GM10248 (cell line): Measurements from ENCODE around the gene FDXR.

Experiments
- CTCF ChIA-PET: fragments of 300-600 bp; sonication (Branson Sonifier 250); formaldehyde crosslinking; extraction: SDS; loops from one replicate; lab custom pipeline; 2021; ENCODE audit warnings: antibody characterized with exemption; lab: Yijun Ruan, JAX
- POLR2A ChIA-PET: fragments of 350-650 bp; sonication (Branson Sonifier 250); formaldehyde crosslinking; extraction: SDS; loops from one replicate; lab custom pipeline; 2020; ENCODE audit warnings: antibody characterized with exemption; lab: Yijun Ruan, JAX
- DNase-seq: peaks from one replicate; pipeline ENCODE4 v3.0.0; 2012; ENCODE audit errors: extremely low spot score
- CTCF ChIP-seq: IDR thresholded peaks from 2 replicates; pipeline ENCODE4 v1.5.1; 2012; ENCODE audit warnings: mild to moderate bottlenecking, low read depth; ENCODE audit errors: extremely low read depth, missing control alignments, control extremely low read depth

FDXR gene

GRCh38 chr17:74877592-74878548 is 5.1 kb upstream of the FDXR start:
- CTCF ChIA-PET, result interaction anchor here (1.0 to 11.7 kb wide), 3 partner anchors 14 to 98 kb away, joined by 3 to 107 read pairs (median 3); no protein-coding TSS in a partner anchor
- no peak for DNase-seq
- TF ChIP-seq CTCF, result no peak
- POLR2A ChIA-PET, result no interaction called here

- ChIA-PET CTCF (interaction anchor here (0.6 to 11.7 kb wide), 5 partner anchors 13 to 85 kb away, joined by 3 to 107 read pairs (median 3); no protein-coding TSS in a partner anchor), POLR2A (no interaction called here)
- DNase-seq, result no peak
- no peak for TF ChIP-seq CTCF
Observed at GRCh38 chr17:74875977-74876593, 3.3 kb upstream of the FDXR start.

- TF ChIP-seq CTCF, result no peak
- DNase-seq, result no peak
- ChIA-PET POLR2A (no interaction called here), CTCF (interaction anchor here (0.6 to 11.7 kb wide), 6 partner anchors 12 to 84 kb away, joined by 3 to 107 read pairs (median 4); no protein-coding TSS in a partner anchor)
Observed at GRCh38 chr17:74875155-74875976, 2.6 kb upstream of the FDXR start.

- TF ChIP-seq CTCF, result no peak
- ChIA-PET POLR2A (no interaction called here), CTCF (interaction anchor here (1.5 to 11.7 kb wide), 3 partner anchors 11 to 83 kb away, joined by 6 to 107 read pairs (median 11); no protein-coding TSS in a partner anchor)
- no peak for DNase-seq
Observed at GRCh38 chr17:74874615-74875037, 1.8 kb upstream of the FDXR start.

GRCh38 chr17:74873874-74874614 is 1.2 kb upstream of the FDXR start:
- ChIA-PET CTCF (interaction anchor here (1.1 to 11.7 kb wide), 7 partner anchors 11 to 217 kb away, joined by 3 to 107 read pairs (median 6); no protein-coding TSS in a partner anchor), POLR2A (interaction anchor here (0.6 to 1.2 kb wide), 3 partner anchors 146 to 906 kb away, joined by 3 read pairs; partner anchors contain the start of gene SLC25A19)
- DNase-seq, result no peak
- TF ChIP-seq CTCF, result no peak
